Activated effector memory CD4-positive, alpha-beta T cell treated with Interleukin-2 at 50 U/mL for 16 hours (primary cell): ENCODE measurements around the gene PPP1R13L.

ENCODE experiments used
- DNase-seq: peaks from one replicate; pipeline ENCODE4 v3.0.0-alpha.2; 2020

PPP1R13L gene

DNA sequence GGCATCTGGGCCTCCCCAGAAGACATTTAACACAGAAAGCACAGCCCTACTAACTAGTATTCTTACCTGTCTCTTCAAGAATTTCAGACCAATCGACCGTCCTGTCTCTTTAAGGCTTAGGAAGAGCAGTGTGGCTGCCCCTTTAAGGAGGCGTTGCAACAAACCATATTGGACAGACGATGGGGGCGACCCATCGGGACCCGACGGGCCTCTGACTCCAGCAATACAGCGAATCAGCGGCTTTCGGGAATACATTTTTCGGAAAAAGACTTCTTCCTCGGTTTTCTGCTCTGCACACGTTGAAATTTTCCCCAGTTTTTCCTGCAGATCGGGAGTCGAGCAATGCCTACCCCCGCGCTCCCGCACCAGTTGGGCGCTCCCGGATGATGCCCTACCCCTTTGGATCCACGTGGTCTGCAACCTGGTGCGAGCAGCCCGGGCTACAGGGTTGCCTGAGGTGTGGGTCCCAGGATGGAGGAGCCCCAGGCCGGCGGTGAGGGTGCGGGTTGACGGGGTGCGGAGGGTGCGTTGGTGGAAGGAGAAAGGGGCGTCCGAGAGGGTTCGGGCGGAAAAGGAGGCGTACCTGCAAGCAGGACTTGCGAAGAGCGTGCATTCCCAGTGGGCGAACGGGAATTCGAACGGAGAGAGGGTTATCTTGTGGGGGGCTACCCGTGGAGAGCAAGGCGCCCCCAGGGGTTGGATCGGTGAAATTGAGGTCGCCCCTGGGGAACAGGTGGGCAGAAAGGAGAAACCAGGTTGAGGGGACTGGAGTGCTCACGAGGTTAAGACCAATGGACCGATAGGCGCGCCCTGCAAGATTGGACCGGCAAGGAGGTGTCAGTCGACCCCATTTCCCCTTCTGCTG lies 1.6 kb upstream of the PPP1R13L start, which contains the start of gene POLR1G:
POLR1G (plus strand) TSS at position 419 of the 865 bp plus-strand sequence; CDS start at position 472, 53 bp downstream.
- peak; percentile 72 for DNase-seq

GRCh38 chr19:45405435-45406225 lies 761 bp upstream of the PPP1R13L start:
- peak; percentile 74 for DNase-seq

DNA sequence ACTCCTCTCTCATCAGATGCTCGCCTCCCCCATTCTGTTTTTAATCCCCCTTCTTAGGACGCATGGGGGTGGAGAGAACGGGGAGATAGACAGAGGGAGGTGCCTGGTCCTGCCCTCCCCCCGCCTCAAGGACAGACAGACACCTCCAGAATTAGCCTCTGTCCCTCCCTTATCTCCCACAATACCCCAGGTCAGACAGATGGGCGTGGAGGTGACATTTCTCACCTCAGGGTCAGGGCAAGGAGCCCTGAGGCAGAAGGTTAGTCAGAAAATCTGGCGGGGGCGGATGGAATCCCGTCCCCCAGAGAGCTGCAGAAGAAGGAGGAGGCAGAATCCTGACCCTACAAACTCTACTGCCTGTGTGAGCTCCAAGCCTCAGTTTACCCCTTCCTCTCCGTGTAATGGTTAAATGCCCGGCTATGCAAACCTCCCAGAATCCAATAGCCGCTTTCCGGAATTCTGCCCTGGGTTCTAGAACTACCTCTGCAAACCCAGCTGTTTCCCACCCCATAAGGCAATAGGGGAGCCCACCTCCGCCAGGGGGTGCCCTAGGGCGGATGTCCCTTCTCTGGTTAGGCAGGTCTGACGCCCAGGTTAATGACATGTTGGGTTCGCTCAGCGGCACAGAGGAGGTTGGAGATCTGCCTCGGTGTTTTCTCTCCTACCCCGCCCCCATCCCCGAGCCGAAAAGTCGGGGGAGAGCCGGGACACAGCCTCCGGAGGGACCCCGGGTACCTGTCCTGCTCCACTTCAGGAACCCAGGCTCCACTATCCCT lies 900 bp downstream of the PPP1R13L start:
- peak; percentile 28 for DNase-seq

DNA sequence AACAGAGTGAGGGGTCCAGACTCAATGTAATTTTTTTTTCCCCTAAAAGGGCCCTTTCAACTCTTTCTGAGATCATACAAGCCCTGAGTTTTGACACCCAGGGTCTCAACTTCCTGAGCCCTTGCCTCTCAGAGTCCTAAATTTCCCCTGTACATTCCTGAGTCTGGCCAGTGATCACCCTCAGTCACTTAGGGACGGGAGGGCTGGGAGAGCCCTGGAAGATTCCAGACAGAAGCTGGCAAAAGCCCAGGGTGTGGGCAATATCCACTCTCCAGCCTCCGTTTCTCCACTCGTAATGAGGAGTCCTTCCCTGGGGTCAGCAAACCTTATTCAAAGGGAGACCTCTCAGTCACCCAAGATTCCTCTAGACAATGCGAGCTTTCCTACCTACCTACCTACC lies 1.6 kb downstream of the PPP1R13L start:
- DNase-seq = no peak

DNA sequence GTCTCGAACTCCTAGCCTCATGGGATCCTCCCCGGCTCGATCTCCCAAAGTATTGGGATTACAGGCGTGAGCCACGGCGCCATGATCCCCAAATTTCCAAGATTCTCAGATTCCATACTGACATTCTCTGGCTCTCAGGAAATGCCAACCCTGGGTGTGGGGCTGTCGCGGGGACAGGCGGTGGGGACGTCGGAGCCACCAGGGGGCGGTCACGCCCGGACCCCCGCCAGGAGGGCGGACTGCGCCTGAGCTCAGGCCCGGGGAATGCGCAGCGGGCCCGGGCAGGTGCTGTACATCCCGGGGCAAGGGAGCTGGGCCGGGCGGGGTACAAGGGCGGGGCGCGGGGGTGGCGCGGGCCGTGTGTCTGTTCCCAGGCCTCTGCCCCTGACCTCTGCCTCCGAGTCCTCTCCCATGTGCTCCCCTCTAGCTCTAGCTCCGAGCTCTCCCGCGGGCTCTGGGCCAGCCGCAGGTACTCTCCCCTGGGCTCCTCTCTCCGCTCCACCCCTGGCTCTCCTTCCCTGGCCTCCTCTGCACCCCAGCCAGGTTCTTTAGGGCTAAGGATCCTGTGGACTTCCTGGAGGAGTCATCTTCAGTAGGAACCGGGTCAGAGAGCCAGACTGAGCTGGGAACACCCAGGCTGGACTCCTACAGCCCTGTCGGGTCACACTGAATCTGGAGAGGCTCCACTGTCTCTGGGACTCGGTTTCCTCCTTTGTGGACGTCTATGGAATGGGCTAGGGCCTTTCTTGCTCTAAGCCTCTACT lies 2.4 kb downstream of the PPP1R13L start:
- no peak for DNase-seq

DNA sequence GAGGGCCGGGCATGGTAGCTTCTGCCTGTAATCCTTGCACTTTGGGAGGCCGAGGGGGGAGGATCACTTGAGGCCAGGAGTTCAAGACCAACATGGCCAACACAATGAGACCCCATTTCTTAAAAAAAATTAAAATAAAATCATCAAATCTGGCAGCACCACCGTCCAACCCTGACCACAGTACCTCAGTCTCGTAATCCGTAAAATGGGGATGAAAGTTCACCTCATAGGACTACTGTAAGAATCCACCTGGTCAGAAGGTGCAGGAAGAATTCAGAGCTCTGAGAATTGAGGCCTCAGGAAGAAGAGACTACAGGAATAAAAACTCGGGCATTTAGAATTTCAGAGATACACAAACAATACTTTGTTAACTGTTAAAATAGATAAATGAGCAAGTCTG lies 3.1 kb downstream of the PPP1R13L start:
- DNase-seq = no peak

DNA sequence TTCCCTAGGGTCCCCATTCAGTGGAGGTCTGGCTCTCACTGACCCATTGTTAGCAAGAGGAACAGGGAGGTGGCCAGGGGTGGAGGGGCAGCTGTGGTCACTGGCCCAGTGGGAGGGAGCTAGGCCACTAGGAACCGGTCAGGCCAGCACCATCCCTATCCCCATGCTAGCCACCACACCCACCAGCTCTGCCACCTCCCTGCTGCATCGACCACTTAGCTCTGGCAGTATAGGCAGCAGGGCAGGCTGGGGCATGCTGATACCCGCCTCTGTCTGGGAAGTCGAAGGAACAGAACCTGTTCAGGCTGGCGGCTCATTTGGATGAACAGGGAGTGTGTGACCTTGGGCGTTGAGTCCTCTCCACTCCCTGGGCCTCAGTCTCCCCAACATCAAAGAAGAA lies 4.7 kb downstream of the PPP1R13L start:
- no peak for DNase-seq

DNA sequence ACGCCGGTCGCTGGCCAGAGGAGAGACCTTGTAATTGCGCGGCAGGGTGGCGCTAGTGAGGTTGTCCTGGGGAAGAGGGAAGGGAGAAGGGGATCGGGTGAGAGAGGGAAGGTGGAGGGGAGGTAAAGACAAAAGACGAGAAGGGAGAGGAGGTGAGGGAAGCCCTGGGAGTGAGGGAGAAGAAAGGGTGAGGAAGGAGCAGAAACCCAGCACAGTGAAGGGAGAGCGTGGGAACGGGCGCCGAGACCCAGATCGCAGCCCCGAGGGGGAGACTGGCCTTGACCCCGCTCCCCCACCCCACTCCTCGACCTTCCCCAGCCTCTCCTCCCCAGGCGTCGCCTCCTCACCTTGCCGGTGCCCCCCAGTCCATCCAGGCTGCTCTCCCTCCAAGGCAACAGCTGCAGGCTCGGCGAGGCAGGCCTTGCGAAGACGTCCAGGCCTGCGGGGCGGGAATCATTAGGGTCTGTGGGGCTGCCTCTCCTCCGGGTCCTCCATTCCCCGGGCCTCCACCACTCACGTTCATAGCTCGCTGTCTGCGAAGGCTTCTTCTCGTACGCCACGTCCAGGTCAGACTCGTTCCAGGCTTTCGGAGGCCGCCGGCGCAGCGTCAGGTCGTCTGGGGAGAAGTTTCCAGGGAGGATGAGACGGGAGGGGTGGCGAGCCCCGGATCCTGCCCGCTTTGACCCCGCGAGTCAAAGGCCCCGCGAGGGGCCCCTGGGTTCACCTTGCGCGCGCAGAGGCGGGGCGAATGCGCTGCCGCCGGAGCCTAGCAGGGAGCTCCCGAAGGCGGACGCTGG lies 8.8 kb downstream of the PPP1R13L start:
- DNase-seq = no peak

- DNase-seq = no peak
Observed at GRCh38 chr19:45391871-45392665, 12.8 kb downstream of the PPP1R13L start.

- no peak for DNase-seq
Observed at GRCh38 chr19:45391346-45391745, 13.5 kb downstream of the PPP1R13L start.

GRCh38 chr19:45385392-45386221 lies 19.3 kb downstream of the PPP1R13L start:
- DNase-seq = no peak

- no peak for DNase-seq
Observed at GRCh38 chr19:45382426-45382825, 22.4 kb downstream of the PPP1R13L start.

DNA sequence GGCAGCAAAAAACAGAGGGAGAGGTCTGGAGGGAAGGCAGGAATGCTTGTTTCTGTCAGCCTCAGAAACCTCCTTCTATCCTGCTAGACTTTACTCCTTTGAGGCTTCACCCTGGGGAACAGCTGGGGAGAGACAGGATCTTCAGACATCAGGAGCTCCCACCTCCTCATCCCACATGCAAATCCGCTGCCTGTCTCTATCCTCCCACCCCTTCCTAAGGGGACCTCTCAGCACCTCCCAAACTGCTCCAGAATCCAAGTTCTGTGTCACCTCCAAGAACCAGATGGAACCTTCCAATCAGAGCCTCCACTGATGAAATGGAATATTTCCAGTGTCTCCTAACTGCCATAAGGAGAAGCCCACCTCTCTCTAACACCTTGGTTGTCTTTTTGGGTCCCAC lies 24.8 kb downstream of the PPP1R13L start:
- DNase-seq = no peak

DNA sequence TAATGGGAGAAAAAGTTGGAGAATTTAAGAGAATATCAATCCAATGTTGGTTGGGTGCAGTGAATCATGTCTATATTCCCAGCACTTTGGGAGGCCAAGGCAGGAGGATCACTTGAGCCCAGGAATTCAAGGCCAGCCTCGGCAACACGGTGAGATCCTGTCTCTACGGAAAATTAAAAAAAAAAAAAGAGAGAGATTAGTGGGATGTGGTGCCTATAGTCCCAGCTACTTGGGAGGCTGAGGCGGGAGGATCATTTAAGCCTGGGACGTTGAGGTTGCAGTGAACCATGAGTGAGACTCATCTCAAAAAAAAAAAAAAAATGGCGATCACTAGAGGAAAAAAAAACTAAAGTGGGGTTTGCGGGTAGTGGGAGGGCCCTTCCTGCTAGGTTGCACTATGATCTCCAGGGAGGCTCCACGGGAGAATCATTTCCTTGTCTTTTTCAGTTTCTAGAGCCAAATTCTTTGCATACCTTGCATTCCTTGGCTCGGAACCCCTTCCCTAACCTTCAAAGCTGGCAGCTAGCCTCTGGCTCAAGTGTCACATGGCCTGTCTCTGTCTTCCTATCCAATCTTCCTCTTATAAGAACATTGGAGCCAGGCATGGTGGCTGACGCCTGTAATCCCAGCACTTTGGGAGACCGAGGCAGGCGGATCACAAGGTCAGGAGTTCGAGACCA lies 28.7 kb downstream of the PPP1R13L start:
- no peak for DNase-seq

DNA sequence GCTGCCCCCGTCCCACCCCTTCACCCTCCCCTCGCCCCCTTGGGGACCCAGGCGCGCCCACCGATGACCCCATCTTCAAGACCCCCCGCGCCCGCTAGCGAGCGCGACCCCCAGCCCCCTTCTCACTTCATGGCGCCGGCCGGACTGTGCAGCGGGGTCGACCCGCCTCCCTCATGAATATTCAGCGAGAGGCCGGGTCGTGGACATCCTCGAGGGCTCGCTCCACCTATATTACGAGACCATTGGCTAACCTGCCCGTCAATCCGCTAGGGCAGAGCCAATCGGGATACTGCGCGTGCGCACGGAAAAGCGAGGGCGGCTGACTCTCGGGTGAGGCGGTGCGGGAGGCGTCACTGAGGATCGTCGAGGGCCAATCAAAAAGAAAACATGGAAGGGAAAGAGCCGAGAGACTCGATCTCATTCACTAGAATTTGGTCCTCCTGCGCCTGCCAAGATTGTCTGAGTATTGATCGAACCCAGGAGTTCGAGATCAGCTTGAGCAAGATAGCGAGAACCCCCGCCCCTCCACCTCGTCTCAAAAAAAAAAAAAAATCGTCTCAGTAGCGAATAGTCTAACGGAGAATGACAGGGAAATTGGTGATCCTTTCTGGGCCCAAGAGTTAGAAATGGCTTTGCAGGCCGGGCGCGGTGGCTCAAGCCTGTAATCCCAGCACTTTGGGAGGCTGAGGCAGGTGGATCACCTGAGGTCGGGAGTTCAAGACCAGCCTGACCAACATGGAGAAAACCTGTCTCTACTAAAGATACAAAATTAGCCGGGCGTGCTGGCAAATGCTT lies 34.3 kb downstream of the PPP1R13L start, which contains the start of gene ERCC2:
ERCC2 (minus strand) TSS at position 164 of the 795 bp plus-strand sequence; CDS start at position 131, 33 bp downstream.
- peak; percentile 99 for DNase-seq

DNA sequence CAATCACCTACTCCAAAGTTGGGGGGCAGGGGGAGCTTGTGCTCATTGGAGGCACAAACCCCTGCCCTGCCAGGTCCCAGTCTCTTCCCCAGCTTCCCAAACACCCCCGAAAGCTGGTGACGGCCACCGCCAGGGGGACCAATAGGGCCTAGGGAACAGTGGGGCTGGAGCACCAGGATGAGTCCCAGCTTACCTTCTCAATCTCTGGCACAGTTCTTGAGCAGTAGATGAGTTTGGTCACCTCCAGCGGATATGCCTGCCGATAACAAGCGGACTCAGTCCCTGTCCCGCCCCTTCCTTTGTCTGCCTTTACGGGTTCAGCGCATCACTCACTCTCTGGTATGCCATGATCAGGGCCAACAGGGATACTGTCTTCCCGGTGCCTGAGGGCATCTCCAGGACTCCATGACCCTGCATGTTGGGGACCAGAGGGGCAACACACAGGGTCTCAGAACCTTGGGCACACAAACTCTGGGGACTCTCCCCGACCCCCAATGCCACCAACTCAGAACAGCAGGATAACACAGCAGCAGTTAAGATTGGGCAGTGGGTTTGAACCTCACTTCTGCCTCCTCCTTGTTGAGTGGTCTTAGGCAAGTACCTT lies 36.0 kb downstream of the PPP1R13L start:
- DNase-seq = no peak

GRCh38 chr19:45368127-45368526 lies 36.7 kb downstream of the PPP1R13L start:
- DNase-seq = no peak

- no peak for DNase-seq
Observed at GRCh38 chr19:45364696-45365095, 40.2 kb downstream of the PPP1R13L start.
